GM12878 (cell line): ENCODE results near the gene TDRKH. TPM values are rescaled to one million over a fixed set of nuclear protein-coding genes. Genes with fewer than 3 reads are reported as not detected.

Experiments
- ATAC-seq: fragments of 200-7000 bp; cut with Tn5 transposase; 3 replicates; pipeline ENCODE4 v1.9.1; 2020; ENCODE audit warnings: mild to moderate bottlenecking, moderate library complexity
- BruUV-seq: library from RNA; stranded (reverse); fragments of 400-500 nt; replicated peaks from 2 replicates; lab custom pipeline; 2021; lab: Mats Ljungman, UMichigan
- CTCF ChIA-PET: fragments of 300-600 bp; sonication (Branson Sonifier 250); formaldehyde crosslinking; extraction: SDS; loops from one replicate; lab custom pipeline; 2021; ENCODE audit warnings: inconsistent platforms; lab: Yijun Ruan, JAX
- POLR2A ChIA-PET: fragments of 350-600 bp; formaldehyde crosslinking; extraction: SDS; loops from one replicate; lab custom pipeline; 2021; ENCODE audit warnings: inconsistent platforms; lab: Charles Lee
- RAD21 ChIA-PET: fragments of 300-600 bp; sonication (Branson Sonifier 250); formaldehyde crosslinking; loops from one replicate; lab custom pipeline; 2023; ENCODE audit warnings: antibody characterized with exemption; ENCODE audit not compliant: unreplicated experiment; lab: Charles Lee
- SMC1A ChIA-PET: fragments of 300-600 bp; sonication (Branson Sonifier 250); formaldehyde crosslinking; loops from one replicate; lab custom pipeline; 2023; ENCODE audit not compliant: unreplicated experiment, uncharacterized antibody; lab: Charles Lee
- DNase-seq: peaks from one replicate; pipeline ENCODE4 v3.0.0-alpha.2; 2011; ENCODE audit warnings: low read depth, low spot score
- FAIRE-seq: peaks from 3 replicates; lab custom pipeline; 2011; peaks lifted over from hg19 to GRCh38; lab: Jason Lieb, UNC
- H2AFZ ChIP-seq: 2 replicates; pipeline ENCODE4 v1.6.0; 2011; ENCODE audit warnings: low read depth, low read length, control low read depth; ENCODE audit not compliant: control insufficient read depth
- H3K27ac ChIP-seq: 2 replicates; pipeline ENCODE4 v1.5.1; 2011; ENCODE audit warnings: control low read depth; ENCODE audit not compliant: control insufficient read depth, insufficient read depth
- H3K27me3 ChIP-seq, 2 experiments: replicated peaks in 1 of 2; 2 replicates each; pipeline versions ENCODE4 v1.6.0 to v1.6.1; 2011; ENCODE audit warnings: low read length in 1 of 2; ENCODE audit not compliant: control insufficient read depth in 2 of 2, insufficient read depth in 2 of 2
- H3K36me3 ChIP-seq, 2 experiments: 2 replicates each; pipeline ENCODE4 v1.5.1; 2011; ENCODE audit warnings: low read length in 1 of 2; ENCODE audit not compliant: control insufficient read depth in 2 of 2, insufficient read depth in 2 of 2
- H3K4me1 ChIP-seq: 2 replicates; pipeline ENCODE4 v1.6.1; 2011; ENCODE audit warnings: mild to moderate bottlenecking, low read length, moderate library complexity, mixed read lengths; ENCODE audit not compliant: control insufficient read depth, insufficient read depth
- H3K4me2 ChIP-seq: 2 replicates; pipeline ENCODE4 v1.6.0; 2011; ENCODE audit warnings: control low read depth; ENCODE audit not compliant: control insufficient read depth, insufficient read depth
- H3K4me3 ChIP-seq: fragments of 200-600 bp; sonication (generic); 2 replicates; pipeline ENCODE4 v1.5.1; 2016
- H3K79me2 ChIP-seq: 2 replicates; pipeline ENCODE4 v1.6.0; 2011; ENCODE audit warnings: low read length; ENCODE audit not compliant: control insufficient read depth, insufficient read depth
- H3K9ac ChIP-seq: 2 replicates; pipeline ENCODE4 v1.8.0; 2011; ENCODE audit warnings: low read length, control low read depth, mixed read lengths; ENCODE audit not compliant: control insufficient read depth, insufficient read depth
- H3K9me3 ChIP-seq: replicated peaks from 3 replicates; pipeline ENCODE4 v1.5.1; 2011; ENCODE audit warnings: mild to moderate bottlenecking, low read length; ENCODE audit not compliant: control insufficient read depth, insufficient read depth
- H4K20me1 ChIP-seq: 2 replicates; pipeline ENCODE4 v1.6.0; 2011; ENCODE audit not compliant: control insufficient read depth, insufficient read depth
- BCL3 ChIP-seq: IDR thresholded peaks from 2 replicates; pipeline ENCODE4 v1.6.1; 2011; ENCODE audit warnings: borderline replicate concordance, low read depth, mild to moderate bottlenecking, moderate library complexity, low read length; ENCODE audit not compliant: insufficient read depth, poor library complexity, severe bottlenecking
- CEBPB ChIP-seq, 2 experiments: fragments of 150-350 bp in 1 of 2; IDR thresholded peaks; 2 replicates each; pipeline ENCODE4 v1.6.1; 2012 to 2014; ENCODE audit warnings: low read depth in 2 of 2, low read length in 2 of 2, borderline replicate concordance in 1 of 2, inconsistent platforms in 1 of 2
- CHD1 ChIP-seq: IDR thresholded peaks from 2 replicates; pipeline ENCODE4 v1.6.1; 2012; ENCODE audit warnings: low read depth, low read length, improper control_type of control experiment
- CREB1 ChIP-seq: IDR thresholded peaks from 2 replicates; pipeline ENCODE4 v1.6.1; 2012; ENCODE audit warnings: low read depth, mild to moderate bottlenecking, inconsistent platforms
- ELK1 ChIP-seq: IDR thresholded peaks from 2 replicates; pipeline ENCODE4 v1.6.1; 2012; ENCODE audit warnings: low read depth, low read length, improper control_type of control experiment
- EP300 ChIP-seq, 2 experiments: fragments of 150-350 bp in 1 of 2; IDR thresholded peaks; 2 replicates each; pipeline ENCODE4 v1.6.1; 2011 to 2012; ENCODE audit warnings: low read depth in 2 of 2, low read length in 2 of 2, borderline replicate concordance in 1 of 2, improper control_type of control experiment in 1 of 2, inconsistent platforms in 1 of 2; ENCODE audit not compliant: control insufficient read depth in 1 of 2
- ESRRA ChIP-seq: IDR thresholded peaks from 2 replicates; pipeline ENCODE4 v1.6.1; 2012; ENCODE audit warnings: mild to moderate bottlenecking, low read length, improper control_type of control experiment
- MXI1 ChIP-seq: fragments of 150-350 bp; IDR thresholded peaks from 2 replicates; pipeline ENCODE4 v1.6.1; 2011; ENCODE audit warnings: low read depth, mild to moderate bottlenecking, inconsistent platforms, low read length, improper control_type of control experiment
- NFYA ChIP-seq: IDR thresholded peaks from 2 replicates; pipeline ENCODE4 v1.6.1; 2011; ENCODE audit warnings: low read depth, mild to moderate bottlenecking, low read length, improper control_type of control experiment, borderline replicate concordance
- NR2F1 ChIP-seq: fragments of 450-650 bp; conservative IDR thresholded peaks from 2 replicates; pipeline ENCODE4 v1.6.1; 2017; ENCODE audit warnings: mild to moderate bottlenecking
- SRF ChIP-seq, 2 experiments: IDR thresholded peaks; 2 replicates each; pipeline ENCODE4 v1.6.1; 2011; ENCODE audit warnings: low read depth in 2 of 2, low read length in 2 of 2, mild to moderate bottlenecking in 1 of 2, moderate library complexity in 1 of 2
- TCF12 ChIP-seq: IDR thresholded peaks from 2 replicates; pipeline ENCODE4 v1.6.1; 2011; ENCODE audit warnings: low read depth, mild to moderate bottlenecking, low read length
- TCF7 ChIP-seq: IDR thresholded peaks from 2 replicates; pipeline ENCODE4 v1.6.1; 2014; ENCODE audit warnings: antibody characterized with exemption, borderline replicate concordance
- ZBTB33 ChIP-seq: fragments of 450-650 bp; IDR thresholded peaks from 2 replicates; pipeline ENCODE4 v1.6.1; 2017; ENCODE audit warnings: mild to moderate bottlenecking
- WGBS: methylation state at CpG from one replicate; pipeline ENCODE4 v1.1.6; 2016; ENCODE audit warnings: low lambda C conversion rate; ENCODE audit not compliant: insufficient replicate concordance, insufficient coverage; ENCODE audit errors: missing lambda C conversion rate; 5-methylcytosine and 5-hydroxymethylcytosine counted together
- in situ Hi-C: fragments of 300-500 bp; cut with MboI; formaldehyde crosslinking; loops from 9 replicates; pipeline ENCODE4 v1.14.3; 2018; ENCODE audit warnings: mixed read lengths
- intact Hi-C: fragments of 100-400 bp; cut with micrococcal nuclease; formaldehyde crosslinking; loops from one replicate; pipeline ENCODE4 v1.14.2; 2022; ENCODE audit not compliant: unreplicated experiment
- polyA plus RNA-seq, 11 experiments: library from polyadenylated mRNA; depleted of rRNA in 4 of 11; unstranded in 6 of 11; stranded (reverse) in 5 of 11; fragments of >200 nt; fragmentation: Nextera tagmentation in 4 of 11; fragmentation: Illumina TruSeq in 1 of 11; extraction: Ambion mirVana in 4 of 11; extraction: Trizol in 1 of 11; gene quantifications; 1 replicate in 1 of 11; 2 replicates in 10 of 11; pipeline versions ENCODE4 v1.2.1 to v1.2.3, GENCODE V29; 2011 to 2016; ENCODE audit warnings: inconsistent platforms in 2 of 11, missing spikeins in 2 of 11, low read depth in 1 of 11
- total RNA-seq, 4 experiments: library from RNA; depleted of rRNA in 3 of 4; stranded (reverse); fragments of >200 nt in 3 of 4; fragmentation: Illumina TruSeq in 1 of 4; extraction: Trizol in 1 of 4; gene quantifications; 2 replicates each; pipeline versions ENCODE4 v1.2.1 to v1.2.3, GENCODE V29; 2013 to 2021

TDRKH gene
- total and polyA plus RNA-seq, 10 of the 15 experiments (the other 5 are each of a cell fraction or from before 2014, with no cell fraction given) = 1.3 to 8.4 (median 2.9) TPM

- TF ChIP-seq ZBTB33 = no peak
- TF ChIP-seq TCF7 = no peak
- no peak for TF ChIP-seq ELK1
- no peak for TF ChIP-seq CREB1
- TF ChIP-seq TCF12 = no peak
- TF ChIP-seq MXI1 = no peak
- no peak for TF ChIP-seq EP300 (IDR thresholded peaks at IDR 0.05; ENCODE audit: borderline replicate concordance in 1 of 2, control insufficient read depth in 1 of 2, low read depth in 2 of 2, low read length in 2 of 2)
These were observed 19.8 kb upstream of the TDRKH start (continued) for GRCh38 chr1:151809985-151810556.

GRCh38 chr1:151809290-151809984 is 19.1 kb upstream of the TDRKH start:
- peaks cover 2% of the 10 kb centered on the region; the same call in 1 of the 2 replicates for H3K4me1 ChIP-seq
- no peak overlapping the region for H2AFZ ChIP-seq
- POLR2A ChIA-PET = no interaction called here
- DNase-seq (no peak), FAIRE-seq (no peak), ATAC-seq (no peak)
- RAD21 ChIA-PET = no interaction called here
- no peak overlapping the region for H3K4me3 ChIP-seq
- no peak overlapping the region for H3K4me2 ChIP-seq
- H3K36me3 ChIP-seq = no peaks in the 10 kb centered on the region
- no peaks in the 10 kb centered on the region for H3K9me3 ChIP-seq
- CTCF ChIA-PET = interaction anchor here (1.2 kb wide), 1 partner anchor 29 kb away, joined by 3 read pairs; no protein-coding TSS in a partner anchor
- 31% methylated on average over 8 of the region's 8 CpGs for WGBS
- BruUV-seq = no TSS peak
- no peak overlapping the region for H3K27ac ChIP-seq
- in situ Hi-C loops (no loop called here), intact Hi-C loops (no loop called here)
- peaks cover 0 to 3% of the 10 kb centered on the region in 2 experiments; a peak in 2 of 4 replicates for H3K27me3 ChIP-seq
- H3K9ac ChIP-seq = no peak overlapping the region
- SMC1A ChIA-PET = no interaction called here
- H4K20me1 ChIP-seq = no peaks in the 10 kb centered on the region
- no peaks in the 10 kb centered on the region for H3K79me2 ChIP-seq
- TF ChIP-seq NFYA (no peak), ESRRA (no peak), NR2F1 (no peak), BCL3 (no peak), CHD1 (no peak), CEBPB (IDR thresholded peaks at IDR 0.05; ENCODE audit: borderline replicate concordance in 1 of 2, low read depth in 2 of 2, low read length in 2 of 2) (no peak), ZBTB33 (no peak), SRF (IDR thresholded peaks at IDR 0.05; ENCODE audit: low read depth in 2 of 2, low read length in 2 of 2) (no peak)
